GM21723 (cell line): Measurements from ENCODE around the gene SYNJ1.
A peak's percentile ranks its signal among the peaks of the same experiment; 100 is the strongest.
"Not testable (repeated sequence)": the region's sequence is repeated elsewhere in the genome, so short reads cannot be mapped to it uniquely, and the experiment has no call there.

Experiments
- ATAC-seq: cut with Tn5 transposase; IDR thresholded peaks from one replicate; pipeline ENCODE4 v1.9.1; 2021; ENCODE audit warnings: mild to moderate bottlenecking, moderate library complexity; ENCODE audit not compliant: unreplicated experiment

SYNJ1 gene, protein sequence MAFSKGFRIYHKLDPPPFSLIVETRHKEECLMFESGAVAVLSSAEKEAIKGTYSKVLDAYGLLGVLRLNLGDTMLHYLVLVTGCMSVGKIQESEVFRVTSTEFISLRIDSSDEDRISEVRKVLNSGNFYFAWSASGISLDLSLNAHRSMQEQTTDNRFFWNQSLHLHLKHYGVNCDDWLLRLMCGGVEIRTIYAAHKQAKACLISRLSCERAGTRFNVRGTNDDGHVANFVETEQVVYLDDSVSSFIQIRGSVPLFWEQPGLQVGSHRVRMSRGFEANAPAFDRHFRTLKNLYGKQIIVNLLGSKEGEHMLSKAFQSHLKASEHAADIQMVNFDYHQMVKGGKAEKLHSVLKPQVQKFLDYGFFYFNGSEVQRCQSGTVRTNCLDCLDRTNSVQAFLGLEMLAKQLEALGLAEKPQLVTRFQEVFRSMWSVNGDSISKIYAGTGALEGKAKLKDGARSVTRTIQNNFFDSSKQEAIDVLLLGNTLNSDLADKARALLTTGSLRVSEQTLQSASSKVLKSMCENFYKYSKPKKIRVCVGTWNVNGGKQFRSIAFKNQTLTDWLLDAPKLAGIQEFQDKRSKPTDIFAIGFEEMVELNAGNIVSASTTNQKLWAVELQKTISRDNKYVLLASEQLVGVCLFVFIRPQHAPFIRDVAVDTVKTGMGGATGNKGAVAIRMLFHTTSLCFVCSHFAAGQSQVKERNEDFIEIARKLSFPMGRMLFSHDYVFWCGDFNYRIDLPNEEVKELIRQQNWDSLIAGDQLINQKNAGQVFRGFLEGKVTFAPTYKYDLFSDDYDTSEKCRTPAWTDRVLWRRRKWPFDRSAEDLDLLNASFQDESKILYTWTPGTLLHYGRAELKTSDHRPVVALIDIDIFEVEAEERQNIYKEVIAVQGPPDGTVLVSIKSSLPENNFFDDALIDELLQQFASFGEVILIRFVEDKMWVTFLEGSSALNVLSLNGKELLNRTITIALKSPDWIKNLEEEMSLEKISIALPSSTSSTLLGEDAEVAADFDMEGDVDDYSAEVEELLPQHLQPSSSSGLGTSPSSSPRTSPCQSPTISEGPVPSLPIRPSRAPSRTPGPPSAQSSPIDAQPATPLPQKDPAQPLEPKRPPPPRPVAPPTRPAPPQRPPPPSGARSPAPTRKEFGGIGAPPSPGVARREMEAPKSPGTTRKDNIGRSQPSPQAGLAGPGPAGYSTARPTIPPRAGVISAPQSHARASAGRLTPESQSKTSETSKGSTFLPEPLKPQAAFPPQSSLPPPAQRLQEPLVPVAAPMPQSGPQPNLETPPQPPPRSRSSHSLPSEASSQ (N-terminal part only)

DNA sequence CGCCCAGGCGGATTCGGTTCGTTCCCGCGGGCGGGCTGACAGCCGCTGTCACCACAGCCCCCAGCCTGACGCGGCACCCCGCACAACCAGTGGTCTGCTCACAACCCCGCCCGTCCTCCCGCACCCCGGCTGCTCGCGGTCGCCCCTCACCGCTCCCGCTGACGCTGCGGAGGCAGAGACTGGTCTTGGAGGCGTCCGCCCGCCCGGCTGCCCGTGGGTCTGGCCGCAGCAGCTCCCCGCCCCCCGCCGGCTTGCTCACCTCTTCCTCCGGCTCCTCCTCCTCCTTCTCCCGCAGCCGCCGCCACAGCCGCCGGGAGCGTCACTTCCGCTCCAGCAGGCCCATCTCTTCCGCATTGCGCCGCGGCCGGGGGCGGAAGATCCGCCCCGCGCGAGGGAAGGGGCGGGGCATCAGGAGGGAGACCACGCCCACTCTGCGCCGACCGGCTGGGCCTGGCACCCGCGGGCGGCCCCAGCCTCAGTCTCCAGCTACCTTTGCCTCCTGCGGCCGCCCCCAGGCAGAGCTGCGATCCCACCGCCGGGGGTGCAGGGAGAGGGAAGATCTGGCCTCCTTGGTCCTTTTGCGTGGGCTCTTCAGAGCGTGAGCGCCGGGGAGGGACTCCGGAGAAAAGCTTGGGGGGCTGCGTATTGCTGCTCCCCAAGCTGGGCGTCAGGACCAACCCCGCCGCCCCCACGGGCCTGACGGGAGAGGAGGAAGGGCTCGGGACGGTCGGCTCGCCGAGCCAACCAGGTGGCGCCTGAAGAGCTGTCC is at the start of gene SYNJ1:
Gene SYNJ1, minus strand, starts transcription at position 327 of the 769 bp plus-strand sequence. CDS start 1,118 bp downstream, outside the sequence.
- peak; percentile 91 for ATAC-seq

DNA sequence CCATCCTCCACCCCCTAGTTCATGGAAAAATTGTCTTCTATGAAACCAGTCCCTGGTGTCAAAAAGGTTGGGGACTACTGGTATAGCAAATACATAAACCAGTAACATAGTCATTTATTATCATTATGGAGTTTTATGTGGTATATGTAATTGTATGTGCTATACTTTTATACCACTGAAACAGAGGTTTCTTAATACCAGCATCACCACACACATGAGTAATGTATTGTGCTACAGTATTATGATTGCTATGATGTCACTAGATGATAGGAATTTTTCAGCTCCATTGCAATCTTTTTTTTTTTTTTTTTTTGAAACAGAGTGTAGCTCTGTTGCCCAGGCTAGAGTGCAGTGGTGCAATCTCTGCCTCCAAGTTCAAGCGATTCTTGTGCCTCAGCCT is 49.5 kb upstream of the SYNJ1 start:
- no peak for ATAC-seq

DNA sequence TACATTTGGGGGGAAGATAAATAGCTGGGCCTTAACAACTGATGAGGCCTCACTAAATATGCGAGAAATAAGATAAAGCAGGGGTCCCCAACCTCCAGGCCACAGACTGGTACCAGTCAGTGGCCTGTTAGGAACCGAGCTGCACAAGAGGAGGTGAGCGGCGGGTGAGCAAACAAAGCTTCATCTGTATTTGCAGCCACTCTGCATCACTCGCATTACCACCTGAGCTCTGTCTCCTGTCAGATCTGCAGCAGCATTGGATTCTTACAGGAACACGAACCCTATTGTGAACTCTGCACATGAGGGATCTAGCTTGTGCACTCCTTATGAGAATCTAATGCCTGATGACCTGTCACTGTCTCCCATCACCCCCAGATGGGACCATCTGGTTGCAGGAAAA is 48.9 kb upstream of the SYNJ1 start:
- ATAC-seq = no peak

DNA sequence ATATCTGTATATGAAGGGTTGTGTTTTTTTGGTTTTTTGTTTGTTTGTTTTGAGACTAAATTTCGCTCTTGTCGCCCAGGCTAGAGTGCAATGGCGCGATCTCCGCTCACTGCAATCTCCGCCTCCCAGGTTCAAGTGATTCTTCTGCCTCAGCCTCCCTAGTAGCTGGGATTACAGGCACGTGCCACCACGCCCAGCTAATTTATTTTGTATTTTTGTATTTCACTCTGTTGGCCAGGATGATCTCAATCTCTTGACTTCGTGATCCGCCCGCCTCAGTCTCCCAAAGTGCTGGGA is 45.2 kb upstream of the SYNJ1 start:
- not testable (repeated sequence) for ATAC-seq

DNA sequence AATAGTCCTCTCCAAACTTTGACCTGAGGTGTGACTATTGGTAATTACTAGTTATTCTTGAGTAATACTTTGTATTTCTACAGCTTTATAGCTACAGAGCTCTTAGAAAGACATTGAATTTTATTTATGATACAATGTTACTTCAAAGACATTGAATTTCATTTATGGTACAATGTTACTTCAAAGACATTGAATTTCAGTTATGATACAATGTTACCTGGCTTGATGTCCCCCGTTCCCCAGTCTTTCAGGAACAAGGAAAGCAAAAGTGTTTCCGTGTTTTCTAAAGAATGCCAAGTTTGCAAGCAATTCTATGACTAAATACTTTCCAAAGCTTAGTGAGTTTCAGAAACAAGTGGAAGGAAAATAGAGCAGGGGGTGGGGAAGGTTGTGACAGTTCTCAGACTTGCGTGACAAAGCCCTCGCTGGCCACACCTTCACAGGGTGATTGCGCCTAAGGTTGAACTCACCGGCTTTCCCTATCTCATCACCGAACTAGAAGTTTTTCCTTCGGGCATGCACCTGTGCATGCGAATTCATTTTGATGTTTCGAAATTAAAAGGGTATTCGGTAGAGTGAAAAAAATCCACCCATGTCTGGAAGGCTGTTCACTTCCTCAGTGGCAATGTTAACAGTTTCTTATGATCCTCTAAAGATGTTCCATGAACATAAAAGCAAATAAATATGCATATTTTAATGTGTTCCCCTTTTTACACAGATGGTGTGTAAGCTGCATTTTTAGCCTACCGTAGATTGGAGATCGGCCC is 44.7 kb upstream of the SYNJ1 start:
- no peak for ATAC-seq

DNA sequence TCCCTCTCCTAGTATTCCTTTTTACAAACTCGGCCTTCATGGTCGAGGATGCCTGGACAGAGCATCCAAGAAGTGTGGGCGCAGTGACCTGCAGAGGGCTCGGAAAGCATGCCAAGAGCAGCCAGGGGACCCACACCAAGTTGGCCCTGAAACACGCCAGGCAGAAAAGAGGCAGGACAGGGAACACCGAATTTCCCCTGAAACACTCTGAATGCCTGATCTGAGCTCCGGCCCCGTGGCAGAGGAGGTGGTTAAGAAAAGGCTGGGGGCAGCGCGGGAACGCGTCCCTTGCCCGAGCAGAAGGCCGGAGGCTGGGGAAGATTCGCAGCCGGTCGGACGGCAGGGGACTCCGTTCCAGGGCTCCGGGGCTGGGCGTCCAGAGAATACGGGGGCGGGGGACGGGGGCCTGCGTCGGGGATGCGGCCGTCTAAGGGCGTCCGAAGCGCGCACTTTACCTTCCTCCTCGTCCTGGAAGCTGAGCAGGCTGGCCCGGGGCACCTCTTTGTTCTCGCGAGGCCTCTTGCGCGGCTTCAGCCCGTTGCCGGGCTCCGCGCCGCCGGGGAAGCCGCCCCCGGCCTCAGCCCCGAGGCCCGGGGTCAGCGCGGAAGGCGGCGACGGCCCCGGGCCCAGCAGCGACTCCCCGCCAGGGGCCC is 43.2 kb upstream of the SYNJ1 start:
- ATAC-seq = peak; percentile 41

DNA sequence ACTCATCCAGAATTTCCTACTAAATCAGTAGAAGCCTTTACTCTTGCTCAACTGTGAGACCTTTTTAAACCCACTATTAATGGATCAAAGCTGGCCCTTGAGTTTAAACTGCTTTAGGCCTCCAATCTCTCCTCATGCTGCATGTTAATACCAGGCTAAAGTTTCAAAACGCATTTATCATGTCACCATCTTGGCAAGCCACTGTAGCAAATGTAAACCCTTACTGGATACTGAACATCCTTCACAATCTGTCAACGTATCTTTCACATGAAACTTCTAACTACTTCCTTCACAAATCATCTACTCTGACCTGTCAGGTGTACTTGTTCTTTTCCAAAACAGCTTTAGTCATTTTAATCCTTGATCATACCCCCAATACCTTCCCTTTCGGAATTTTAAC is 40.7 kb upstream of the SYNJ1 start:
- ATAC-seq = no peak

DNA sequence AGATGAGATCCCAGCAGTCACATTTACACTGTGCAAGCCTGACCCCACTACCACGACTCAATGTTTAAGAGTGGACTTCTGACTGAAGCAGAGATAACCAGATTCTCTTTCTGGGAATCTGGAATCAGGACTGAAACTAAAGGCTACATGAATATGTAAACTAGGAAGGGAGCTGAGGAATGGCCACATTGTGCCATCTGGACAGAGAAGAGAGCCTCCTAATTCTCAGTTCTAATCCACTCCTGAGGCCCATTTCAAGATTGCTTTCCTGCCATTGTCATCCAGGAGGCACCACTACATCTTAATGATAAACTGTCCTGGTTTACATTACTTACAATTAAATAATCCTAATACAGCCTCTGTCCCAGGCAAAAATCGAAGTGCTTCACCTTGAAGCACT is 37.2 kb upstream of the SYNJ1 start:
- ATAC-seq = no peak

DNA sequence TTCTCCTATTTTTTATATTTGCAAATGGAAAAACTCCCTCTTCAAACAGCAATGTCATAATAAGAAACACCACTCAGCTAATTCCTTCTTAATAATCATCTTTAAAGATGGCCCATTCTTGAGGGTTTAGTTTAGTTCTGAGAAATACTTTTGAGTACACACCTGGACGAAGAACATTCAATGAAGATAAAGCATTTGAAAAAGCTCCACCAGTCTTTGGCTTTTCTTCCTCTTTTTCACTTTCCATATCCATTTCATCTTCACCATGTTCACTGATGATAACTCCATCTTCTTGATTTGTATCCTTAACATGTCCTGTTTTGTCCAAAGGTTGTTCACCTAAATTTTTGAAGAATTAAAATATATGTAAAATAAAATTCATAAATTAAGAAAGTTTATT is 36.4 kb upstream of the SYNJ1 start:
- ATAC-seq = no peak

DNA sequence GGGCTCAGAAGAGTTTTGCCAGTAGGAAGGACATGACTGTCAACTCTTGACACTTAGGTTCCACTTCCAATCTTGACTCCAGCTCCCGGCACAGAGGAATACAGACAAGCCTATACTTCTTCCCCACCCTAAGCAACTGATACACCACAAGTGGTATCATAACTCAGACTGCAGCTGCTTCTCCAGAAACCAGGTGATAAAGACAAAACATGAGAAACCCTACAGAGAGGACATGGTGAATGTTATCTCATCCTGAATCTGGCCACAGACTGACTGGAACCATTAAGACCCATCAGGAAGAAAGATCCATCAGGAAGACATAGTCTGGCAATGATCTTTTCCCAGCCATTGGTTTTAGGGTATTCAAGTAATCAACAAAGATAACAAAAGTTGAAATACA is 30.0 kb upstream of the SYNJ1 start:
- no peak for ATAC-seq

DNA sequence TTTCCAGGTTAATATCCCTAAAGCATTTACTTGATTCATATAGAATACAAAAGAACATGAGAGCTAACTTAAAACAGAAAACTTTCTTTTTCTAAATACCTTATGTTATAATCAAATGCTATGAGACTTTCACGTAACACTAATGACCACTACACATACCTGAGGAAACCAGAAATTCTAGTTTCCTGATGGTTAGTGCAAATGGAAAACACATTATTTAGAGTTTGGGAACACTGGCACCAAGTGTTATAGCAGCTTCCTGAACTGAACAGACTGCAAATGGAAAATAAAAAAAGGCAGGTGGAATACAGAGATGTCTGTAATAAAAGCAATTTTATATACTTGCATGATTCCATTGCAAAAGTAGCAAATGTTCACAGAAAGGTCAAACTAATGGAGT is 28.3 kb upstream of the SYNJ1 start:
- no peak for ATAC-seq

DNA sequence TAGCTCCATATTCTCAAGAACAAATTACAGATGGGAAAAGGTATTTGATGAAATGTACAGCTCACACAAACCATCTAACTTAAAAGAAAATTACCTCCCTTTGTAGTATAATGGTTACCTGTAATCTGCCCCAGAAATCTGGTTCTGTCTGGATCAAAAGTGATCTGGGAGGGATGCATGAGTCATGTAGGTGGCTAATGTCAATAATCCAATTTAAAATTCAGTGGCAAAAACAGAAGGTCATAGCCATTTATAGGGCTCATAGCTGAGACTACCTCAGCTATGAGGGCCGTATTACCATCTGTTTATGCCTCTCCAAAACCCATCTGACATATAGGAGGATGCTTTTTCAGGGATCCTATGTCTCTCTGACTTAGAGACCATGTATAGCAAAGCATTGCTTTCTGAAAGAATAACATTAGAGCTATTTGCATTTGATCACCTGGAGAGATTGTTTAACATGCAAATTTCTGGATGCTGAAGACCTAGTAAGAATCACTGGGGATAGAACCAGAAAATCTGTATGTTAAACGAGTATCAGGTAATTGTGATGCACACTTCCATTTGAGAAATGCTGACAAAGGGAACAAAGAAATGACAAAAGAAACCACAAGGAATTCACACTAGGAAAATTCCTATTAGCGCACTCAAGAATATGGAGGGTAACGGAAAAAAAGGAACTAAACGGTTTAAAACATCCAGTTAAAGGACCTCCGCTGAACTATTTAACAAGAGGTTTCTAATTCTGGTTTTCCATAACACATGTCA is 26.2 kb upstream of the SYNJ1 start:
- no peak for ATAC-seq

DNA sequence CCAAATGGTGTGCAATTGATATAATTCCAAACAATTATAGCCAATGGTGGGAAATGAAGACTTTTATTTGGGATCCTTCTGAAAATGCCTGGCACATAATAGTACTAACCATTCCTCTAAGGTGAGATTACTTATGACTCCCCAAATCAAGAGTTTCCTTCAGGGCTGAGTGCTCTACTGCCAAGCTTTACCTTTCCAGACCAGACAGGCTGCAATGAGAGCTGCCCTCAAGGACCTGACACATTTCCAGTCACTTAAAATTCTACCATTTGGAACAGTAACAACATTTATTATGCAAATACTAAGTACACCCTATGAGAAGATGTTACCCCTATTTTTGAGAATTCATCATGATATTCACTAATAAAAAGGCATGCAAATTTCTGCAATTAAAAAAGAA is 22.6 kb upstream of the SYNJ1 start:
- no peak for ATAC-seq

DNA sequence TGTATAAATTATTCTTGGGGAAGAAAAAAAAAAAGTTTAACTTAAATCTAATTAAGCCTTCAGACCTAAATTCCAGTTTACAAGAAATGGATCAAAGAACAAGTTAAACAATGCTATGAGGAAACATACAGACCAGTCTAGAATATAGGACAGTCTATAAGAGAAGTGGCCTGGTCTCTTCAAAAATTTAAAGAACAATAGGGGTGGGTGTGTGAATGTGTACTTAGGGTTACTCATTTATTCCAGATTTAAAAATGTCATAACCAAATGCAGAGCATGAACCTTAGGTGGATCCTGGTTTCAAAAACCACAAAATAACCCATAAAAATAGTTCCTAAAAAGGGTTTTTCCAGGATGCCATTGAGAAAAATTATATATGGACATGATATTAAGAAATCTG is 21.8 kb upstream of the SYNJ1 start:
- ATAC-seq = no peak

DNA sequence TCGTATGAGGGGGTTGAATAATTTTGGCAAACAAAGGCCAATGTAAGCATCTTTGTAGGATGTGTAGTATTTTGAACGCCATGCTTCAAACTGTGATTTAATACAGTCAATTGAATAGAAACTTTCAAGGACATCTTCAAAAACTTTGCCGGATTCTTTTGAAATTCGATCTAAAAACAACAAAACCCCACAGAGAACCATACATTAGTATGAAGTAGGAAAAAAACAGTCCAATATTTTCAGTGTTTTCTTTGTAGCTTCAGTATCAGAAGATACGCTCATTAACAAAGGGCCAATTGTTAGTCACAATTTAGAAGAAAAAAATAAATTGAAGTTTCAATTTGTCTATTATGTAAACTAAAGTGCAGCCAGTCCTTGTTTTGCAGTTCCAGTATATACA is 20.7 kb upstream of the SYNJ1 start:
- no peak for ATAC-seq

DNA sequence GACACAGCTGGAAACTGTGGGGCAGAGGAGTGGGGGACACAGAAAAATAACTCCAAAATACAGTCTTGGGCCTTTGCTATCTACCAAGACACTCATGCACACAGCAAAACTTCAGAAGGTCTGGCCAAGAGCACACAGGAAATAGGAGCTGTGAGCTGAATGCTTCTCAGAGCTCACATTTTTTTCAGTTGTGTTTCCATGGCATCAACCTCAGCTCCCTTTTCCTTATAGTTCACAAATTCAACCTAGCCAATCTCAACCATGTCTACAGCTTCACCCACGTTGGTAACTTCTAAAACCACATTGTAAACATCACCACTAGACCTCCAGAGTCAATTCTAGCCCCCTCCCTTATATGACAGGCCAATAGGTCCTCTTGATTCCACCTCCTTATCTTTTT is 19.6 kb upstream of the SYNJ1 start:
- no peak for ATAC-seq

DNA sequence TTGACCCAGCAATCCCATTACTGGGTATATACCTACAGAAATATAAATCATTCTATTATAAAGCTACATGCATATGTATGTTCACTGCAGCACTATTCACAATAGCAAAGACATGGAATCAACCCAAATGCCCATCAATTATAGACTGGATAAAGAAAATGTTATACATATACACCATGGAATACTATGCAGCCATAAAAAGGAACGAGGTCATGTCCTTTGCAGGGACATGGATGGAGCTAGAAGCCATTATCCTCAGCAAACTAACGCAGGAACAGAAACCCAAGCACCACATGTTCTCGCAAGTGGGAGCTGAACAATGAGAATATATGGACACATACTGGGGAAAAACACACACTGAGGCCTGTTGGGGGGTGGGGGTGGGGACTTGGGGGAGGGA is 18.9 kb upstream of the SYNJ1 start:
- ATAC-seq = not testable (repeated sequence)

DNA sequence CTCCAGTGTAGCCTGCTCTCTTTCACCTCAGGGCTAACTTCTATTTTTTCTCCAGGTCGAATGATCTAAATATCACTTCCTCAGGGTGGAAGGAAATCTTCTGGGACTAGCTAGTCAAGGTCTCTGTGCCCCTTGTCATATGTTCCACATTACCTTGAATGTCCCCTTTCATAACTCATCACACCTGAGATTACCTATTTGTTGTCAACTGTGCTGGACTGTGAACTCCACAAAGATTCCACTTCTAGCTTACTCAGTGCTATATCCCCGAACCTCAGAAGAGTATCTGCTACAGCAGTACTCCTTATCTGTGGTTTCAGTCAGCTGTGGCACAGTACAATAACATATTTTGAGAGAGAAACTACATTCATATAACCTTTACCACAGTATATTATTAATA is 14.6 kb upstream of the SYNJ1 start:
- no peak for ATAC-seq

DNA sequence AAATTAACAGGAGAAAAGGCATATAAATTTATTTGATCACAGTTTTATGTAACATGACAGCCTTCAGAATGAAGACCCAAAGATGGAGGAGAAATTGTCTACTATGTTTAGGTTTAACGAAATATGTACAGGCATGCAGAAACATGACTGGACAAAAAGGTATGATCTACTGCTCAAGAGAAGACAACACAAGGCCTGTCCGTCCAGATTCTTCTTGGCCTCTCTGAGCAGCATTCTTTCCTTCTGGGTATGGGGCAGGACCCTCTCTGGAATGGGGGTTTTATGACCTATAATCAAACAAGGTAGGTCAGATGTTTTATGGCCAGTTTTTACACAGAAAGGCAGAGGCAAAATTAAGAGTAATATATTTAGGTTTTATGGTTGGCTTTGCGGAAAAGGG is 13.5 kb upstream of the SYNJ1 start:
- ATAC-seq = no peak
